ENCODE data around the gene GPRIN1.
"Not testable (repeated sequence)": the region's sequence is repeated elsewhere in the genome, so short reads cannot be mapped to it uniquely, and the experiment has no call there.

GPRIN1 gene

GRCh38 chr5:176552332-176552869, 57.6 kb downstream of the GPRIN1 start:
- TF ChIP-seq, protein P1, sequence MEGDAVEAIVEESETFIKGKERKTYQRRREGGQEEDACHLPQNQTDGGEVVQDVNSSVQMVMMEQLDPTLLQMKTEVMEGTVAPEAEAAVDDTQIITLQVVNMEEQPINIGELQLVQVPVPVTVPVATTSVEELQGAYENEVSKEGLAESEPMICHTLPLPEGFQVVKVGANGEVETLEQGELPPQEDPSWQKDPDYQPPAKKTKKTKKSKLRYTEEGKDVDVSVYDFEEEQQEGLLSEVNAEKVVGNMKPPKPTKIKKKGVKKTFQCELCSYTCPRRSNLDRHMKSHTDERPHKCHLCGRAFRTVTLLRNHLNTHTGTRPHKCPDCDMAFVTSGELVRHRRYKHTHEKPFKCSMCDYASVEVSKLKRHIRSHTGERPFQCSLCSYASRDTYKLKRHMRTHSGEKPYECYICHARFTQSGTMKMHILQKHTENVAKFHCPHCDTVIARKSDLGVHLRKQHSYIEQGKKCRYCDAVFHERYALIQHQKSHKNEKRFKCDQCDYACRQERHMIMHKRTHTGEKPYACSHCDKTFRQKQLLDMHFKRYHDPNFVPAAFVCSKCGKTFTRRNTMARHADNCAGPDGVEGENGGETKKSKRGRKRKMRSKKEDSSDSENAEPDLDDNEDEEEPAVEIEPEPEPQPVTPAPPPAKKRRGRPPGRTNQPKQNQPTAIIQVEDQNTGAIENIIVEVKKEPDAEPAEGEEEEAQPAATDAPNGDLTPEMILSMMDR (conservative IDR thresholded peaks at IDR 0.05), result no peak
- no peak overlapping the region for H3K27ac ChIP-seq

DNA sequence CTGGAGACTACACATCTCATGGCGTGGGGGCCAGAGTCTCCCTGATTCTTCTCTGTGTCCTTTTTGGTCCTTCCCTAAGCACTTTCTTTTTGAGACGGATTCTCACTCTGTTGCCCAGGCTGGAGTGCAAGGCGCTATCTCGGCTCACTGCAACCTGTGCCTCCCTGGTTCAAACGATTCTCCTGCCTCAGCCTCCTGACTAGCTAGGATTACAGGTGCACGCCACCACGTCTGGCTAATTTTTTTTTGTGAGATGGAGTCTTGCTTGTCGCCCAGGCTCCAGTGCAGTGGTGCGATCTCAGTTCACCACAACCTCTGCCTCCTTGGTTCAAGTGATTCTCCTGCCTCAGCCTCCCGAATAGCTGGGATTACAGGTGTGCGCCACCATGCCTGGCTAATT, 59.0 kb downstream of the GPRIN1 start:
- not testable (repeated sequence) for H3K27ac ChIP-seq

GRCh38 chr5:176550275-176550831, 59.6 kb downstream of the GPRIN1 start:
- TF ChIP-seq, protein P1 (conservative IDR thresholded peaks at IDR 0.05), result no peak
- H3K27ac ChIP-seq, result no peak overlapping the region

- TF ChIP-seq, protein P1 (conservative IDR thresholded peaks at IDR 0.05), result no peak
- no peak overlapping the region for H3K27ac ChIP-seq
Measured at GRCh38 chr5:176549871-176550270, 60.1 kb downstream of the GPRIN1 start.

DNA sequence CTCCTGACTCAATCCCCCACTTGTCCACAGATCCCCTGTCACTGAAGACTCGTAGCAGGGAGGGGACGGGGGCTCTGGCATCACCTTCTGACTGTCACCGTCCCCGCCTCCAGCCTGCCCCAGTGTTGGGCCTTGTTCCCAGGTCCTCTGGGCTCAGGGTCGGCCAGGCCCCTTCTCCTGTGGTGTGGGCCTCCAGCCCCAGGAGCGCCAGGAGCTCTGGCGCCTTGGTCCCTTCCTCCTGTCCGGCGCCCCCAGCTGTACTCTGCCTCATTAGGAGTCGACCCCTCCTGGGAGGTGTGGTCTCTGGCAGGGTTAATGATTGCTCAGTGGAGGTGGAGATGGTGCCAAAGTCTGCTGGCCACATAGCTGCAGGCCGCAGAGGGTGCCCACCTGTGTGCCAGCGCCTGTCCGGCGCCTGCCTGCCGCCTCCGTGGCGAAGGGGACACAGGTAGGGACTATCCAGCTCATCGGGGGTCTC, 61.0 kb downstream of the GPRIN1 start, which contains the start of gene CDHR2:
CDHR2 (plus strand) TSS at position 376 of the 478 bp plus-strand sequence. CDS start 16,011 bp downstream, outside the sequence.
- no peak within 1 kb of the TSS for H3K27ac ChIP-seq
- TF ChIP-seq, protein P1 (conservative IDR thresholded peaks at IDR 0.05), result no peak

DNA sequence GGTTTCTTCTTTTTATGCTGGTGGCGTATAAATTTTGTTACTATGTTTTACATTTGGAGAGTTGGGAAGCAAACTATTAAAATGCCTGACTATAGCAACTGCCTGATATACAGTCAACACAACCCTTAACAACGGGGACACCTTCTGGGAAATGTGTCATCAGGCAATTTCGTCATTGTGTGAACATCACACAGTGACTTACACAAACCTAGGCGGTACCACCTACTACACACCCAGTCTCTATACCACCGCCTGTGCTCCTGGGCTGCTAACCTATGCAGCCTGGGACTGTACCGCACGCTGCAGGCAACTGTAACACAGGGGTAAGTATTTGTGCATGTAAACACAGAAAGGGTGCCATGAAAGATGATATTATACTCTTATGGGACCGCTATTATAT, 62.2 kb downstream of the GPRIN1 start:
- no peak overlapping the region for H3K27ac ChIP-seq
- TF ChIP-seq, protein P1 (conservative IDR thresholded peaks at IDR 0.05), result no peak
